Choroid plexus epithelial cell (primary cell): ENCODE data around the gene KBTBD12.
"Not testable (repeated sequence)": the region's sequence is repeated elsewhere in the genome, so short reads cannot be mapped to it uniquely, and the experiment has no call there.

Experiments used
- DNase-seq: peaks from one replicate; pipeline ENCODE4 v3.0.0-alpha.2; 2010; ENCODE audit warnings: low read depth
- H3K4me3 ChIP-seq: 2 replicates; pipeline ENCODE4 v1.5.1; 2011; ENCODE audit warnings: low read depth, mild to moderate bottlenecking, control low read depth, low read length, moderate library complexity
- CTCF ChIP-seq: conservative IDR thresholded peaks from 2 replicates; pipeline ENCODE4 v1.5.1; 2011; ENCODE audit warnings: low read depth, mild to moderate bottlenecking, control low read depth, inconsistent platforms, low read length, moderate library complexity

KBTBD12 gene

GRCh38 chr3:127903611-127904375, 11.2 kb upstream of the KBTBD12 start:
- DNase-seq: no peak
- TF ChIP-seq CTCF: no peak
- no peak overlapping the region for H3K4me3 ChIP-seq

- no peak for DNase-seq
- TF ChIP-seq CTCF: no peak
- H3K4me3 ChIP-seq: no peak overlapping the region
Measured at GRCh38 chr3:127905556-127905955, 9.5 kb upstream of the KBTBD12 start.

- H3K4me3 ChIP-seq, DNase-seq: not testable (repeated sequence)
Measured at GRCh38 chr3:127906653-127907052, 8.4 kb upstream of the KBTBD12 start.

GRCh38 chr3:127908202-127908601, 6.8 kb upstream of the KBTBD12 start:
- DNase-seq: no peak
- H3K4me3 ChIP-seq: no peak overlapping the region
- TF ChIP-seq CTCF: no peak

GRCh38 chr3:127908951-127909350, 6.1 kb upstream of the KBTBD12 start:
- no peak overlapping the region for H3K4me3 ChIP-seq
- no peak for DNase-seq
- TF ChIP-seq CTCF: no peak

- no peak overlapping the region for H3K4me3 ChIP-seq
- no peak for DNase-seq
- no peak for TF ChIP-seq CTCF
Measured at GRCh38 chr3:127909646-127910045, 5.4 kb upstream of the KBTBD12 start.

GRCh38 chr3:127911421-127911931, 3.6 kb upstream of the KBTBD12 start:
- H3K4me3 ChIP-seq: no peak overlapping the region
- no peak for TF ChIP-seq CTCF
- no peak for DNase-seq

GRCh38 chr3:127913841-127914240, 1.2 kb upstream of the KBTBD12 start:
- not testable (repeated sequence) for DNase-seq, H3K4me3 ChIP-seq
